ENCODE results near the gene RAPGEF1.

The RAPGEF1 gene

GRCh38 chr9:131698618-131698985 lies 41.3 kb downstream of the RAPGEF1 start:
- H3K27me3 ChIP-seq (ENCODE audit: low read length): no peaks in the 10 kb centered on the region
- H3K27ac ChIP-seq (ENCODE audit: low read depth, low read length): no peak overlapping the region
- TF ChIP-seq EZH2phosphoT487 (conservative IDR thresholded peaks at IDR 0.05; ENCODE audit: low read length) (no peak), CTCF (IDR thresholded peaks at IDR 0.05; ENCODE audit: insufficient read depth, low read length, poor library complexity, severe bottlenecking) (no peak)
- no peak overlapping the region for H2AFZ ChIP-seq (ENCODE audit: low read depth, low read length, severe bottlenecking)
- H4K20me1 ChIP-seq (ENCODE audit: low read depth, low read length): peaks cover 19% of the 10 kb centered on the region; the same call in 1 of the 2 replicates
- H3K4me3 ChIP-seq (ENCODE audit: insufficient read depth, low read length, poor library complexity, severe bottlenecking): no peak overlapping the region
- H3K79me2 ChIP-seq (ENCODE audit: insufficient read depth, low read length): peaks cover 90% of the 10 kb centered on the region
- no peaks in the 10 kb centered on the region for H3K9me2 ChIP-seq (replicated peaks; ENCODE audit: insufficient read depth, low read length)
- H3K9me3 ChIP-seq (ENCODE audit: insufficient read depth, low read length): no peaks in the 10 kb centered on the region
- no peaks in the 10 kb centered on the region for H3F3A ChIP-seq (ENCODE audit: insufficient read depth)
- no peak overlapping the region for H3K9ac ChIP-seq (ENCODE audit: low read length)
- no peak overlapping the region for H3K4me2 ChIP-seq (ENCODE audit: low read depth, low read length, poor library complexity, severe bottlenecking)
- no peaks in the 10 kb centered on the region for H3K36me3 ChIP-seq (ENCODE audit: low read length)

- TF ChIP-seq EZH2phosphoT487 (conservative IDR thresholded peaks at IDR 0.05; ENCODE audit: low read length) (no peak), CTCF (IDR thresholded peaks at IDR 0.05; ENCODE audit: insufficient read depth, low read length, poor library complexity, severe bottlenecking) (no peak)
- Histone ChIP-seq H3K9me3 (ENCODE audit: insufficient read depth, low read length) (no peaks in the 10 kb centered on the region), H4K20me1 (ENCODE audit: low read depth, low read length) (peaks cover 19% of the 10 kb centered on the region; the same call in 1 of the 2 replicates), H3K27me3 (ENCODE audit: low read length) (no peaks in the 10 kb centered on the region), H3K4me3 (ENCODE audit: insufficient read depth, low read length, poor library complexity, severe bottlenecking) (no peak overlapping the region), H3F3A (ENCODE audit: insufficient read depth) (no peaks in the 10 kb centered on the region), H3K79me2 (ENCODE audit: insufficient read depth, low read length) (peaks cover 90% of the 10 kb centered on the region), H3K4me2 (ENCODE audit: low read depth, low read length, poor library complexity, severe bottlenecking) (no peak overlapping the region), H3K9me2 (replicated peaks; ENCODE audit: insufficient read depth, low read length) (no peaks in the 10 kb centered on the region), H3K9ac (ENCODE audit: low read length) (no peak overlapping the region), H2AFZ (ENCODE audit: low read depth, low read length, severe bottlenecking) (no peak overlapping the region), H3K36me3 (ENCODE audit: low read length) (no peaks in the 10 kb centered on the region), H3K27ac (ENCODE audit: low read depth, low read length) (no peak overlapping the region)
These were observed 41.8 kb downstream of the RAPGEF1 start for GRCh38 chr9:131697908-131698617.

GRCh38 chr9:131697097-131697496 lies 42.8 kb downstream of the RAPGEF1 start:
- Histone ChIP-seq H3K79me2 (ENCODE audit: insufficient read depth, low read length) (peaks cover 90% of the 10 kb centered on the region), H3K9ac (ENCODE audit: low read length) (no peak overlapping the region), H3K4me3 (ENCODE audit: insufficient read depth, low read length, poor library complexity, severe bottlenecking) (no peak overlapping the region), H3K4me2 (ENCODE audit: low read depth, low read length, poor library complexity, severe bottlenecking) (no peak overlapping the region), H3K27ac (ENCODE audit: low read depth, low read length) (no peak overlapping the region), H3F3A (ENCODE audit: insufficient read depth) (no peaks in the 10 kb centered on the region), H3K36me3 (ENCODE audit: low read length) (no peaks in the 10 kb centered on the region), H4K20me1 (ENCODE audit: low read depth, low read length) (peaks cover 19% of the 10 kb centered on the region; the same call in 1 of the 2 replicates), H3K9me3 (ENCODE audit: insufficient read depth, low read length) (no peaks in the 10 kb centered on the region), H2AFZ (ENCODE audit: low read depth, low read length, severe bottlenecking) (no peak overlapping the region), H3K27me3 (ENCODE audit: low read length) (no peaks in the 10 kb centered on the region), H3K9me2 (replicated peaks; ENCODE audit: insufficient read depth, low read length) (no peaks in the 10 kb centered on the region)
- TF ChIP-seq EZH2phosphoT487 (conservative IDR thresholded peaks at IDR 0.05; ENCODE audit: low read length) (no peak), CTCF (IDR thresholded peaks at IDR 0.05; ENCODE audit: insufficient read depth, low read length, poor library complexity, severe bottlenecking) (no peak)

All from SU-DHL-6 (cell line).